Left ventricle myocardium superior (tissue), 1 donor: ENCODE data around the gene CNPY1. TPM values are rescaled to one million over a fixed set of nuclear protein-coding genes. Genes with fewer than 3 reads are reported as not detected.
"Not testable (repeated sequence)": the region's sequence is repeated elsewhere in the genome, so short reads cannot be mapped to it uniquely, and the experiment has no call there.

Experiments
- ATAC-seq: fragments of 200-7000 bp; cut with Tn5 transposase; one replicate; pipeline ENCODE4 v1.9.1; 2020; ENCODE audit warnings: mild to moderate bottlenecking, moderate library complexity
- DNase-seq: peaks from one replicate; pipeline ENCODE4 v3.0.0-alpha.2; 2020
- intact Hi-C: fragments of 100-400 bp; cut with micrococcal nuclease; formaldehyde crosslinking; loops from one replicate; pipeline ENCODE4 v1.11.0; 2022
- total RNA-seq: library from RNA; stranded (reverse); fragmentation: NEBNext Ultra II Directional; extraction: Animal tissue kit (Norgen Biotek cat#: 25700); gene quantifications from one replicate; pipeline ENCODE4 v1.2.1, GENCODE V29; 2021
- donor health status: DM: no; HTN: yes; CAD: no; lungs with severe emphysema.

CNPY1 gene
- total RNA-seq, 1 donor from 2014 or later, result not detected

DNA sequence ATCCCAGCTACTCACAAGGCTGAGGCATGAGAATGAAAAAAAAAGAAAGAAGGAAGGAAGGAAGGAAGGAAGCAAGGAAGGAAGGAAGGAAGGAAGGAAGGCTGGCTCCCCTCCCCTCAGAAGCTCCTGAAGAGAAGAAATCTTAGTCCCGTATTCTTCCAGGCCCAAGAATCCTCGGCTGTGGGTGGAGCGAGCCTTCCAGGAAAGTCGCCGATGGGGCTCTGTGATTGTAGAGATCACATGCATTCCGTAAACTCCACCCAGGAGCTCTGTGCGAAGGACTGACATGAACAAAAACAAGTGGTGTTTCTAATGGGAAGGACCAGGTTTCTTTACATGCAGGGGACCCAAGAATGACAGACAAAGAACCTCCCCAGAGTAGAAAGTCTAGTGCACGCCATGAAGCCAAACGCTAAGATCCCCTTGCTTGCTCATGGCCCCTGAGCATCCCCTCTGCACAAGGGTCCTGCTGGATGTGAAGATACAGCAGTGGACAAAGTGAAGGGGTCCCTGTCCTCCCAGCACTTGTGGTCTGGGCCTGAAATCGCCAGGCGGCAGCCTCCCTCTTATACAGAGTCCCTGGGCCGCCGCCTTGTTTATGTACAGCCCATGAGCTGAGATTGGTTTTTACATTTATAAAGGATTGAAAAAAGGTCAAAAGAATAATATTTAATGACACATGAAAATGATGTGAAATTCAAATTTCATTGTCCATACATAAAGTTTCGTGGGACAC, 25.2 kb downstream of the CNPY1 start:
- ATAC-seq, result no peak

DNA sequence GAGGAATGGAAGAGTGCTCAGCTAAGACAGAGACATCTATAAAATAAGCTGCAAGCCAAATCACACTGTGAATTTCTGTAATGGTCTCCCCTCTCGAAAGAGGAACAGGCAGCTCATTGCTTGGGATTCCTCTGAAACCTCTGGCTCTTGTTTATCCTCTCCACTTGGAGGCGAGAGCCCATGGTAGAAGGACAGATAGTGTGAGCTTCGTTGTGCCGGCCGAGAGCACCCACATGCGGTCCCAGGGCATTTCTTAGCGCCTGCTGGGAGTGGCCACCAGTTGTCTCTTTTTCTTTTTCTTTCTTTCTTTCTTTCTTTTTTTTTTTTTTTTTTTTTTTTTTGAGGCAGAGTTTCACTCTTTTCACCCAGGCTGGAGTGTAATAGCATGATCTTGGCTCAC, 26.2 kb downstream of the CNPY1 start:
- ATAC-seq (no peak), DNase-seq (no peak)

More for the DNA sequence above, 25.2 kb downstream of the CNPY1 start:
- intact Hi-C loops, result no loop called here
- no peak for DNase-seq

DNA sequence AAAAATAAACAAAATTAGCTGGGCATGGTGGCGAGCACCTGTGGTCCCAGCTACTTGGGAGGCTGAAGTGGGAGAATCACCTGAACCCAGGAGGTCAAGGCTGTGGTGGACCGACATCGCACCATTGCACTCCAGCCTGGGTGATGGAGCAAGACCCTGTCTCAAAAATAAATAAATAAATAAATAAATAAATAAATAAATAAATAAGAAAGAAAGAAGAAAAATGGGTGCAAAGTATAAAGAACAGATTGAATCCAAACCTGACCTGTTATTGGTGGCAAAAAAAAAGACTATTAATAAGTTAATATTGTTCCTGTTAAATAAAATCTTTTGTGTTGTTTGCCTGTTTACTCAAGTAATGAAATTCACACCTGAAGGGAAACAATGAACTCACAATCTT, 27.0 kb downstream of the CNPY1 start:
- ATAC-seq, intact Hi-C loops, DNase-seq: not testable (repeated sequence)

More for the DNA sequence above, 26.2 kb downstream of the CNPY1 start:
- intact Hi-C loops, result no loop called here

DNA sequence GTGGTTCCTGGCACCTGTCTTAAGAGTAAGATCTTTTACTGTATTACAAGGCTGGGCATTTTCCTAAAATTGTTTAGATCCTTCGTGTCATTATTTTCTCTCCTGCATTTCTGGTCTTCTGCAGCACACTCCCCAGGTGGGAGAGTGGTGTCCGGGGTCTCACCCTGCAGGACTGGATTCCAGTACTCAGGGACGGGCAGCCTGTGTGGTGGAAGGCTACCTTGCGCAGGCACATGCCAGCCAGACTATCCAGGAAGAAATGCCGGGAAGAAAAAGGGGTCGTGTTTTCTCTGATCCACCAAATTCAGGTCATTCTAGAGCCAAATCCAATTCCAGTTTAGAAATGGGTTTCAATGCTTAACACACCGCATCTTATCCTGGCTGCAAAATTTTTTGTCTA, 27.7 kb downstream of the CNPY1 start:
- intact Hi-C loops, result no loop called here
- DNase-seq, result no peak
- ATAC-seq, result no peak

DNA sequence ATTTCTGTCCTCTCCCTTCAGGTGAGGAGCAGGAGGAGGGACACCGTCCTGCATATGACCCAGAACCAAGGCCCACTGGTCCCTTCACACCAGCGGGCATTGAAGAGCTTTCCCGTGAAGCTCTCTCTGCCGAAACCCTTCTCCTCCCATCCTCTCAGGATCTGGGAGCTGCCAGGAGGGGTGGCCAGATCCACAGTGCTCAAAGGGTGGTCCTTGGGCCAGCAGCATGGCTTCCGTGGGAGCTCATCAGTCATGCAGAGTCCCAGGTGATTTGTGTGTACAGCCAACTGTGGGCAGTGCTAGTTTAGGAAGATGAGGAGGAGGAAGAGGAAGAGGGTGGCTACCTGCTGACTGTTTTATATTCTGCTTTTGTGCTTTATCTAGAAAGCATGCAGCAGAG, 28.4 kb downstream of the CNPY1 start:
- no peak for ATAC-seq
- intact Hi-C loops, result no loop called here
- no peak for DNase-seq

DNA sequence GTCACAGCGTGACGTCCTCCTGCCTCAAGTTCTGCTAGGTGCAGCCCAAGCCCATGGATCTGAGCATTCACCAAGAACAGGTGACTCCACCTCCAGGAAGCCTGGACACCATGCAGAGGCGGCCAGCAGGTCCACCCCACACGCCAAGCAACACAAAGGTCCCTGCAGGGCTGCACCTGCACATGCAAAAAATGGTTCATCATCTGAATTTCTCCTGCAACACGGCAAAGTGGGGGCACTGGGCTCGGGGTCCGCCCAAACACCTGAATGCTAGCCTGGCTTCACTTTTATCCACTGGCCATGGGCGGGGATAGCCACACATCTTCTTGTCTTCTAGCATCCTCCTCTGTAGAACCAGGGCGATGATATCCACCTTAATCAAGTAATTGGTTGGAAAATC, 28.9 kb downstream of the CNPY1 start:
- DNase-seq, result no peak
- no peak for ATAC-seq
- intact Hi-C loops, result no loop called here

DNA sequence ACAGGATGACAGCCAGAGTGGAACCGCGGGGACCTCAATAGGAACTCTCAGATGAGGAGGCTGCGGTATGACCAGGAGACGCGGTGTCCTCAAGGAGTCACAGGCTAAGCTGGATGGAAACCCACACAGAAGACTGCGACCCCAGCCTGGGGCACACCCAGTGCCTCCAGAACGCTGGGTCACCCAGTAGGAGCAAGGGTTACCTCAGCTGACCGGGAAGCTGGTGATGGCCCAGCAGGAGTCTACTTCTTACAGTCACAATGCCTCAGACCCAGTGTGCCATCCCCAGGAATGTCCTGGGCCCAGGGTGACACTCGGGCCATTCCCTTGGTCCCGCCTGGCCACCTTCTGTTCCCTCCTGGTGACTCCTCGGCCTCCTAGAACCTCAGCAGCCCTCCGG, 29.9 kb downstream of the CNPY1 start:
- intact Hi-C loops, result no loop called here
- no peak for DNase-seq

DNA sequence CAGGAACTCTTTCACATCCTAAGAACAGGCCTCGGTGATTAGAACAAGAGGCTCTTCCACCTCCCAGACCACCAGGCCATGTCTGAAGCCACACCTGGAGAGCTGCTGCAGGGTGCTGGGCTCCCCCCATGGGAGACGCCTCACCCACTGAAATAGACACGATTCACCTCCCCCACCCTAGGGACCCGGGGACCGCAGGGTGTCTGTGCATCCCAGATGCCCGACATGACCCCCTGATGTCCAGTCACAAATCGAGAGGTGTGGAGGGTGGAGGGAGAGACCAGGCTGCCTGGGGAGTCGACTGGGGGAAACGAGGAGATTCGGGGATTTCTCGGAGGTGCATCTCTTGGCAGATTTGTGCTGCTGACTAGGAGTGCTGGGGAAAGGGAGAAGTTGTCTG, 31.0 kb downstream of the CNPY1 start:
- ATAC-seq (no peak), DNase-seq (no peak)
- intact Hi-C loops, result no loop called here

More for the DNA sequence above, 29.9 kb downstream of the CNPY1 start:
- ATAC-seq, result no peak

DNA sequence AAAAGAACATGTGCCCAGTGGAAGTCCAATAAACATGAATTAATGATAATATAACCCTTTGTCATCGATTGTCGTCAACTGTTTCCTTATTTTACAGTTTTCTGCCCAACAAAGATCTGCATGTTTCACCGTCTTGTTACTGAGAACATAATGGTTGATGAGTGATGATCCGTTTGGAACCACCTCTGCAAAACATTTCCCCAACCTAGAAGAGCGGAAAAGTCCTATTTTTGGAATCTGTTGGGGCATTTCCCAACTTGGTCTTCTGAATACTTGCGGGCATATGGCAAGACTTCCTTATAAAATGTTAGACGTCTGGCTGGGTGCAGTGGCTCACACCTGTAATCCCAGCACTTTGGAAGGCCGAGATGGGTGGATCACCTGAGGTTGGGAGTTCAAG, 32.1 kb downstream of the CNPY1 start:
- ATAC-seq (no peak), DNase-seq (no peak)
- intact Hi-C loops, result no loop called here

DNA sequence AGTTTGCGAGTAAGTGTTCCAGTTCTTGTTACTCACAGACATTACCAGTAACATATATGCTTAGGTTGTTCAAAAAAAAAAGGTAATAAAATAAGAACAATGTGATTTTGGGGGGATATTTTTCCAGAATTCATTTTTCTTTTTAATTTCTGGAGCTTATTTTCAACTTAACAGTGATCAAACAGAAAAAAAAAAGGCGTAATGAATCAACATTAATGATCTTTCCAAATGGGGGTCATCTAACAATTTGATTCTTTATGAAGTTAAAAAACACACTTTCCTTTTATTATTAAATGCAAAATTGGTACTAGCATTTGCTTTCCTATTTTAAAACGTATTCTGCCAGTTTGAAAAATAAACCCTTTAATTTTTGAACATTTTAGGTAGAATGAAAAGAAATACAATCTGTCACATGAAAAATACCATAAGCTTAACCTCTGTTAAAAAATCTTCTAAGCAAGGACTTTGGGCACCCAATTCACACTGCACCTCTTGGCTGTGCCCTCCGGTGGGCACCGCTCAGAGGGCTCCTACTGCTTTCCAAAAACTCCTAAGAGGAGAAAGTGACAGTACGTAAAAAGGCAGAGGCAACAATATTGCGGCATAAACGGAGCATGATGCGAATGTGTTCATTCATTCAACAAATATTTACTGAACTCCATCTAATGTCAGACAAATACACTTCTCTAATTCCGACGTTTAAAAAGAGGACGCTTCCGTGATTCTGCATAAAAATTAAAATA, 32.6 kb downstream of the CNPY1 start:
- DNase-seq (no peak), ATAC-seq (no peak)
- intact Hi-C loops, result no loop called here

DNA sequence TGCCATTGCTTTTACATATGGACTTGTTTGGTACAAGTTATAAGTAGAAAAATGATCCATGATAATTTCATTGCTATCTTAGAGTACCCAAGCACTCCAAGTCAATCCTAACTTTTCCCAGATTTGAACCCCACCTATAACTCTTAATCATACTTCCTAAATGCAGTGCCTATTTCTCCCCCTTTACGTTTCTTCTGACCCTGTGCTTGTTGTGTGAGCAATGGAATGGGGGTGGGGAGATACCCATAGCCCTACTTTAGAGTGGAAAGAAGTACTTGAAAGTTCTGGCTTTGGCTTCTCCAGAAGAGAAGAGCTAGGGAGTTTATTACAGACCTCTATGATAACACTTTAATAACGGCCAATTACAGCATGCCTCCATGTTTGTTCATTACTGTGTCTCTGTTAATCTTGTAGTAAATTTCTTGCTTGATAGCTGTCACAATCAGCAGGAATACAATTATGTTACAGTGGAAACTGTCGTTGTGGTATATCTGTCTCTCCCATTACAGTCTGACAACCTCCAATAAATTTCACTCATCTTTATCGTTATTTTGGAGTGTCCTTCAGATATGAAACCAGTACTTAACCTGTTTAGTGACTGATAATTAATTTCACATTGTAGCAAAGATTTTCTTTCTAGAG, 34.0 kb downstream of the CNPY1 start:
- no peak for DNase-seq
- no peak for ATAC-seq
- intact Hi-C loops, result no loop called here

DNA sequence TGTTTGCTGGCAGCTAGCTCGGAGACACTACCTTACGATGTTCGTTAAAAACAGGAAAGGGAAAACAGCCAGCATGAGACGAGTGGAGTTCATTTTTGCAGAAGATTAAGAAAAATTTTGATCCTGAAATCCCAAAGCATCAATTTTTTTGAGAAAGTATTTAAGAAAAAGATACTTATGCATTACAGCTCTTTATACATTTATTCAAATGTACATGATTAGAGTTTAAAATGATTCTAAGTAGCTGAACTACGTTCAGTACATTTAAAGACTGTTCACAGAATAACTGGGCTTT, 34.7 kb downstream of the CNPY1 start:
- ATAC-seq, result no peak
- intact Hi-C loops, result no loop called here
- no peak for DNase-seq

DNA sequence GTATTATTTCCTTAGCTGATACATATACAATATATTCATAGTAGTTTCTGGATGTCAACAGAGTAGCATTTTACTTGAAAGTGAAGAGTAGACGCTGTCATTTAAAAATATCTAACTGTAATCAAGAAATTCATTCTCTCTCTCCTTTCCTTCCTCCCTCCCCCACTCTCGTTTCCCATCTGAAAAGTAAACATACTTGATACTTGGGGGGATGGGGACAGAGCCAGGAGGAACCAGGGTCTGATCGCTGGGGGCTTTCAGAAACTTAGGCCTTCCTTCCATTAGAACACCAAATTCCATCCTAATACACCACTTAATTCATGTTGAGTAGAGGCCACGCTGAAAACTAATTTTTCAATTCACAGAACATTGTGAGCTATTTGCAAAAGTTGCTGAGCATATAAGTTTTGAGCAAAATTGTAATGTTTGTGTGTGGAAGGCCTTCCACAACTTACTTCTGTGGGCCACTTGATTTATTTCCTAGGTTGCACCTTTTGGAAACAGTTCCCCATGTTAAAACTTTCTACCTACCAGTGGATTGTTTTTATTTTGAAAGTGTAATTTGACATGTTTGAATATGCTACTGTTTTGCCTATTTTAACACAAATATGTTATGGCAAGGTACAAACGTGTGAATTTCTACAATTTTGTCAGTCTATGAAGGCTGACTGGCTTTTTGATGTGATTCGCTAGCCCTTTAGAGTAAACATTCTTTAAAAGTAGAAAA, 35.2 kb downstream of the CNPY1 start:
- ATAC-seq (no peak), DNase-seq (no peak)
- intact Hi-C loops, result no loop called here

DNA sequence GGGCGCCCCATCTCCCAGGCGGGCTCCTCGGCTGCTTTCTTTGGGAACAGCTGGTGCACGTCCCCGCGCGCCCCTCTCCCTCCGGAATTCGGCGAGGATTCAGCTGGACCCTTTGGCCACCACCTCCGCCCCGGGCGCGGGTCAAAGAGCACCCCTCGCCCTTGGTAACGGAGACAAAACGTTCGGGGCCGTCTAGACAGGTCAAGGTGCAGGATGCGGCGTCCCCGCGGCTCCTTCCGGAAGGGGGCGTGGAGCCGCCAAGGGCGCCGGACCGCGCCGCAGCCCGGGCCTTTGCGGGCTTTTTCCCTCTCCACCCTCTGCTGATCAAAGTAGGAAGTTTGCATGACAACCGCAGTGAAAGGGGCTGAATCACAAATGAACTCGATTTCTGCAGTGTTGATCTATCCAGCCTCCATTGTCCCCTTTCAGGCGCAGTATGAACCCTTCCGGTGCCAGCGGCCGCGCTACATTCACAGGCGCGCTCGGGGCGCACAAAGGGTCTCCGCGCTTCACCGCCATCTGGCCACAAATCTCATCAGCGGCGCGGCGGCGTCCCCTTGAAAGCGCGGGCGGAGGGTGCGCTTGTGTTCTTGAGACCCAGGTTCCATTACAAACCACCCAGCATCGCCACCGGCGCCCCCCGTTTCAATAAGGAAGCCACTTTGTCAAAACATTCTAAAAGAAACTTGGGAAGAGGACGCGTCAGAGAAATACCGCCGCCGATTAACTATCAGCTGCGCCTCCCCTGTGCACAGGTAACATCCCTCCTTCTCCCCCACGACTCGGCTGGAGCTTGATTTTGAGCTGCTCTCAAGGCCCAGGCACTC, 36.4 kb downstream of the CNPY1 start:
- ATAC-seq, result no peak
- intact Hi-C loops, result no loop called here
- DNase-seq, result no peak

DNA sequence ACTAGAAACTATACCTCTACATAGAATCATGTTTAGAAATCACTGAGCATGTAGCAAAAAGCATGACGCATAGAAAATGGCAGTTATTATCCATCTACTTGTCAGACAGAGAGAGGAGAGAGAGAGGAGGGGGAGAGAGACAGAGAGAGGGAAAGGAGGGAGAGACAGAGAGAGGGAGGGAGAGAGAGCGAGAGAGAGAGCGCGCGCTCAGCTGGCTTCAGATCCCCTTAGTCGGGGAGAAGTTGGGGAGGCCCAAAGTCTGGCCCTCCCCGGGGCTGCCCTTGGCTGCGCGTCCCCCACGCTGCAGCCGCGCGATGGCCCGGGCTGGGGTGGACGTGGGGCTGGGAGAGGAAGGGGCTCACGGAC, 37.0 kb downstream of the CNPY1 start:
- ATAC-seq (no peak), DNase-seq (no peak)
- intact Hi-C loops, result no loop called here

DNA sequence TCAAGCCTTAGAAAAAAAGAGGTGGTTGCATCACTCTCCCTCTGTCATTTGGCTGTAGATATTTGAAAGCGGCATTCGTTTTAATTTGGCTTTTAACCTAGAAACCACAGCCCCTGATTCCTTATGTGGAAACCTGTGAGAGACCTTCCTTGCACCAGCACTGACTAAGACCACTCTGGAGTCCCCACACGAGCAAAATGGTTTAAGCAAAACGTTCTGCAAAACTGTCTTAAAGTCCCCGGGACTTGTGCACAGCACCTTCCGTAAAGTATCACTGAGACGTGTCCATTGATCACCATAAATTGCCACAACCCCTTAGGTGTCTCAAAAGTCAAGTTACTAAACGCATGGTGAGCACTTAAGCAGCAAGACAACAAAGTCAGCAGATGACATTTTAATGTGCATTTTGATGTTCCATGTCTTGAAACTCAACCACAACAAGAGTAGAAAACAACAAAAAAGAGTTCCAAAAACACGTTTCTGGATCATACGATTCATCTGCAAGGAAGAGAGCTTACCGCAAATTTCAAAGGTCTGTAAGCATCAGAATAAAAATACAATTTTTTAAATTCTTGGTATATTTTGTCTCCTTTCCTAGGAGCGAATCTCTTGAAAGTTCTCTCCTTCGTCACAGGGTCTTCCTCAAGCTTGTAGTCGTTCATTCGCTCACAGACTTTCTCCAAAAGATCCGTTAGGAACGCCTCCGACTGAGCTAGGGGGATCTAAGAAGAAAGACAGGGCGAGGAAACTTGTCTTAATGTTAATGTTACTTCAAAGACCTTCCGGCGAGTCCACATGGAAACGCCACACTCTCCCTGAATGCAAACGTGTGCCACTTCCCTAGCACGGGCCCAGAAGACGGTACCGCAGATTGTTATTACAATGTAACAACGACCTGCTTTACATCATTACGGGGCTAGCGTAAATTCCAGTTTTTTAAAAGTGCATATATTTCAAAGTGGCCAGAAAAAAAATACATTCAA, 37.7 kb downstream of the CNPY1 start:
- intact Hi-C loops, result no loop called here
- no peak for ATAC-seq
- no peak for DNase-seq

DNA sequence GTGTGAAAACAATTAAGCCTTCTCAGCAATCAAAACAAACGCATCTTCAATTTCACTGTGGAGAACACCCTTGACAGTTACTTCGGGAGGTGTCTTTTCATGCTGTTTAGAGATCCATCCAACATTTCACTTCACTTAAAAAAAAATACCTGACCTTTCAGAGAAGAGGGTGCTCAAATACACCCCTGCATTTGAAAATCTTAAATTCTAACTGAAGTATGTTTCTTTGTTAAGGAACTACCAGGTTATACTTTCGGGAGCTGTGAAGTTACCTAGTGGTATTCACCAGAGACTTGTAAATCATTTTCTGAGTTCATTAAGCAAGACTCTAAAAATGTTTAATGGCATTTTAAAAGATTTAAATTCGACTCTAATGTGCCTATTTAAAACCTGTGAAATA, 38.8 kb downstream of the CNPY1 start:
- intact Hi-C loops, result no loop called here
- no peak for DNase-seq
- no peak for ATAC-seq

DNA sequence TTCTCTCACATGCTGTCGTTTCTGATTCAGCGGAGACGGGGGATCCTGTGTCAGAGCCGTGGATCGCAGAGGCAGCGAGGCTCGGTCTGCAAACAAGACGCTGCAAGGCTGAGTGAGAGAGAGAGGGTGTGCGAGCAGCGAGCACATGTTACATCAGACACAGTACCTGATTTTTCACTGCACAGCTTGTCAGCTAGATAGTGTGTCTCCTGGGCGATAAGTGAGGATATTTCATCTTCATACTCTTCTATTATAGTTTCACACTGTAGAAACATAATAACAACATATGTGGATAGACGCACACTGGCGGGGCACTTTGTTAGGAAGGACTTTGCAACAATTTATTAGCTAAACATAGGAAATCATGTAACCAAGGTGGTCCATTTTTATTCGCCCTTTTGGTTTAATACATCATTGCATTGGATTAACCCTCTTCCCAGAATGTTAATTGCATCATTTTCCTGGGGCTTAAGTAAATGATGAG, 39.5 kb downstream of the CNPY1 start:
- ATAC-seq (no peak), DNase-seq (no peak)
- intact Hi-C loops, result no loop called here
